ENCODE results near the gene KLHL7. TPM values are rescaled to one million over a fixed set of nuclear protein-coding genes. Genes with fewer than 3 reads are reported as not detected.
"Not testable (repeated sequence)": the region's sequence is repeated elsewhere in the genome, so short reads cannot be mapped to it uniquely, and the experiment has no call there.

The KLHL7 gene
- total and polyA plus RNA-seq, 2 donors (not counting 3 experiments of a cell fraction or from before 2014, with no cell fraction given) = 21.3 to 32.1 TPM

DNA sequence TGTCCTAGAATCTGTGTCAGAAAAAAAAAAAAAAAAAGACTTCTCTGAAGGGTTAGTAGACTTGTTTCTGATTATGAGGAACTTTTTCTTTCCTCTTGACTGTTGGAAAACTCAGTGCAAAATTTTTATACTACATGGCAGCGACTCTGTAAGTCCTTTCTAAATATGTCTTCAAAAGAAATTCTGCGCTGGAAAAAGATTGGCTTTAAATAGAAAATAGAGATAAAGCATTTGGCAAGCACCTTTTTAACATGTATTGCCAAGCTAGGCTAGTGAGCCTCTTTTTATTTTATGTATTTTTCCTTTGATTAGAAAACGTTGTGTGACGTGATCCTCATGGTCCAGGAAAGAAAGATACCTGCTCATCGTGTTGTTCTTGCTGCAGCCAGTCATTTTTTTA, 17.9 kb downstream of the KLHL7 start:
- Histone ChIP-seq H3K4me3 (replicated peaks in 1 of 3; ENCODE audit: insufficient read depth in 1 of 3, low read depth in 1 of 3, low read length in 3 of 3) (no peak overlapping the region), H3K79me2 (ENCODE audit: control insufficient read depth, insufficient read depth, low read length) (peaks cover 3% of the 10 kb centered on the region), H3K4me1 (ENCODE audit: control insufficient read depth, extremely low read depth, insufficient read depth, low read length) (no peaks in the 10 kb centered on the region), H3K27me3 (ENCODE audit: control insufficient read depth in 2 of 2, insufficient read depth in 2 of 2, low read length in 2 of 2) (no peaks in the 10 kb centered on the region), H3K9me1 (replicated peaks; ENCODE audit: control insufficient read depth, extremely low read depth, insufficient read depth, low read length) (no peaks in the 10 kb centered on the region), H3K9me3 (replicated peaks; ENCODE audit: control insufficient read depth, insufficient read depth, low read length) (no peaks in the 10 kb centered on the region), H2AFZ (ENCODE audit: low read depth, low read length) (no peak overlapping the region), H3K36me3 (ENCODE audit: control insufficient read depth in 2 of 2, extremely low read depth in 1 of 2, insufficient read depth in 2 of 2, low read length in 2 of 2) (peaks cover 6% of the 10 kb centered on the region in 2 experiments), H3K27ac (ENCODE audit: insufficient read depth, low read depth, low read length) (no peak overlapping the region), H3K4me2 (ENCODE audit: insufficient read depth, low read length) (no peak overlapping the region), H3K9ac (replicated peaks; ENCODE audit: extremely low read depth, insufficient read depth, low read length) (no peak overlapping the region), H4K20me1 (replicated peaks; ENCODE audit: control insufficient read depth, extremely low read depth, insufficient read depth, low read length) (no peaks in the 10 kb centered on the region)
- no peak for DNase-seq (ENCODE audit: low read depth, low spot score)
- no TSS peak for BruUV-seq (replicated peaks)
- peak; percentile 15 for FAIRE-seq
- dilution Hi-C loops (cut with MboI; ENCODE audit: extremely low pct_ligation_motif_present, low sequenced_read_pairs) = no loop called here
- POLR2A ChIA-PET = no interaction called here
- TF ChIP-seq FOS (IDR thresholded peaks at IDR 0.05; ENCODE audit: borderline replicate concordance, insufficient read depth, low read length) = no peak
- no peak for TF ChIP-seq JUN (IDR thresholded peaks at IDR 0.05; ENCODE audit: borderline replicate concordance, insufficient read depth, insufficient read length, low read depth)
- TF ChIP-seq CTCF (IDR thresholded peaks at IDR 0.05; ENCODE audit: extremely low read depth in 1 of 2, insufficient read depth in 1 of 2, low read depth in 1 of 2, low read length in 2 of 2) = no peak
- TF ChIP-seq MYC (IDR thresholded peaks at IDR 0.05; ENCODE audit: low read depth, low read length) = no peak
- intact Hi-C loops (cut with micrococcal nuclease) = no loop called here
- CTCF ChIA-PET = interaction anchor here (1.0 to 2.0 kb wide), 4 partner anchors 9 to 62 kb away, joined by 4 to 9 read pairs (median 4); no protein-coding TSS in a partner anchor

DNA sequence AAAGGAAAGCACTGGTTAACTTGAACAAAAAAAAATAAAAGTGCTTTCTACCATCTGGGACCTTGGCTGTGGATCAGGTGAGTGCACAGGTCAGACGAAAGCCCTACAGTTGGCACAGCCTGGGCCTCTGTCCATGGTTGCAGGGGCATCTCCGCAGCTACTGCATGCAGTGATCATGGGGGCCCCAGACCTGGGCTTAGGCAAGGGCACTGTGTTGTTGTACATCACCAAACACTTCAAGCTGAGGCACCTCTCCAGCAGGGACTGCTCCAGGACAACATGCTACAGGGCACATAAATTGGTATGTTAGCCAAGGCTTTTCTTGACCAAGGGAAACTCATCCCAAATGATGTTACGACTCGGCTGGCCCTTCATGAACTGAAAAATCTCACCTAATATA, 23.5 kb downstream of the KLHL7 start:
- BruUV-seq (replicated peaks) = no TSS peak
- TF ChIP-seq POLR2AphosphoS5 (IDR thresholded peaks at IDR 0.05; ENCODE audit: insufficient read depth, low read depth, low read length) (no peak), POLR2A (IDR thresholded peaks at IDR 0.05; ENCODE audit: low read depth, low read length) (no peak), JUN (IDR thresholded peaks at IDR 0.05; ENCODE audit: borderline replicate concordance, insufficient read depth, insufficient read length, low read depth) (no peak), FOS (IDR thresholded peaks at IDR 0.05; ENCODE audit: borderline replicate concordance, insufficient read depth, low read length) (no peak), MYC (IDR thresholded peaks at IDR 0.05; ENCODE audit: low read depth, low read length) (no peak), GATA2 (IDR thresholded peaks at IDR 0.05; ENCODE audit: insufficient read depth, insufficient read length, low read depth, low read length) (no peak)
- TF ChIP-seq, protein P1, sequence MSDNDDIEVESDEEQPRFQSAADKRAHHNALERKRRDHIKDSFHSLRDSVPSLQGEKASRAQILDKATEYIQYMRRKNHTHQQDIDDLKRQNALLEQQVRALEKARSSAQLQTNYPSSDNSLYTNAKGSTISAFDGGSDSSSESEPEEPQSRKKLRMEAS (IDR thresholded peaks at IDR 0.05; ENCODE audit: insufficient read depth, insufficient read length) = no peak
- POLR2A ChIA-PET = no interaction called here
- Histone ChIP-seq H3K27me3 (ENCODE audit: control insufficient read depth in 2 of 2, insufficient read depth in 2 of 2, low read length in 2 of 2) (no peaks in the 10 kb centered on the region), H3K9ac (replicated peaks; ENCODE audit: extremely low read depth, insufficient read depth, low read length) (no peak overlapping the region), H3K9me3 (replicated peaks; ENCODE audit: control insufficient read depth, insufficient read depth, low read length) (no peaks in the 10 kb centered on the region), H3K9me1 (replicated peaks; ENCODE audit: control insufficient read depth, extremely low read depth, insufficient read depth, low read length) (no peaks in the 10 kb centered on the region), H4K20me1 (replicated peaks; ENCODE audit: control insufficient read depth, extremely low read depth, insufficient read depth, low read length) (no peaks in the 10 kb centered on the region), H3K4me2 (ENCODE audit: insufficient read depth, low read length) (no peak overlapping the region), H3K4me3 (replicated peaks in 1 of 3; ENCODE audit: insufficient read depth in 1 of 3, low read depth in 1 of 3, low read length in 3 of 3) (no peak overlapping the region), H3K36me3 (ENCODE audit: control insufficient read depth in 2 of 2, extremely low read depth in 1 of 2, insufficient read depth in 2 of 2, low read length in 2 of 2) (peaks cover 9 to 10% of the 10 kb centered on the region in 2 experiments), H3K79me2 (ENCODE audit: control insufficient read depth, insufficient read depth, low read length) (no peaks in the 10 kb centered on the region), H3K4me1 (ENCODE audit: control insufficient read depth, extremely low read depth, insufficient read depth, low read length) (no peaks in the 10 kb centered on the region), H2AFZ (ENCODE audit: low read depth, low read length) (no peak overlapping the region), H3K27ac (ENCODE audit: insufficient read depth, low read depth, low read length) (no peak overlapping the region)
- no peak for DNase-seq (ENCODE audit: low read depth, low spot score)
- CTCF ChIA-PET = no interaction called here
- intact Hi-C loops (cut with micrococcal nuclease) (no loop called here), dilution Hi-C loops (cut with MboI; ENCODE audit: extremely low pct_ligation_motif_present, low sequenced_read_pairs) (no loop called here)
- no peak for FAIRE-seq

- FAIRE-seq; POLR2A ChIA-PET; dilution Hi-C loops (cut with MboI; ENCODE audit: extremely low pct_ligation_motif_present, low sequenced_read_pairs); DNase-seq (ENCODE audit: low read depth, low spot score); H3K4me1 ChIP-seq (ENCODE audit: control insufficient read depth, extremely low read depth, insufficient read depth, low read length); H4K20me1 ChIP-seq (replicated peaks; ENCODE audit: control insufficient read depth, extremely low read depth, insufficient read depth, low read length); H3K36me3 ChIP-seq (ENCODE audit: control insufficient read depth in 2 of 2, extremely low read depth in 1 of 2, insufficient read depth in 2 of 2, low read length in 2 of 2); intact Hi-C loops (cut with micrococcal nuclease); H3K9me1 ChIP-seq (replicated peaks; ENCODE audit: control insufficient read depth, extremely low read depth, insufficient read depth, low read length); H3K4me3 ChIP-seq (replicated peaks in 1 of 3; ENCODE audit: insufficient read depth in 1 of 3, low read depth in 1 of 3, low read length in 3 of 3); H3K9ac ChIP-seq (replicated peaks; ENCODE audit: extremely low read depth, insufficient read depth, low read length); H3K79me2 ChIP-seq (ENCODE audit: control insufficient read depth, insufficient read depth, low read length); H3K27me3 ChIP-seq (ENCODE audit: control insufficient read depth in 2 of 2, insufficient read depth in 2 of 2, low read length in 2 of 2); H3K9me3 ChIP-seq (replicated peaks; ENCODE audit: control insufficient read depth, insufficient read depth, low read length); H2AFZ ChIP-seq (ENCODE audit: low read depth, low read length); H3K27ac ChIP-seq (ENCODE audit: insufficient read depth, low read depth, low read length); BruUV-seq (replicated peaks); CTCF ChIA-PET; H3K4me2 ChIP-seq (ENCODE audit: insufficient read depth, low read length): not testable (repeated sequence)
Observed at GRCh38 chr7:23131799-23132198, 26.2 kb downstream of the KLHL7 start.
